ENCODE data around the gene POLR3G. TPM values are rescaled to one million over a fixed set of nuclear protein-coding genes. Genes with fewer than 3 reads are reported as not detected.
A peak's percentile ranks its signal among the peaks of the same experiment; 100 is the strongest.

POLR3G gene
- total RNA-seq, 3 donors from 2014 or later = 0.64 to 1.5 (median 1.3) TPM

DNA sequence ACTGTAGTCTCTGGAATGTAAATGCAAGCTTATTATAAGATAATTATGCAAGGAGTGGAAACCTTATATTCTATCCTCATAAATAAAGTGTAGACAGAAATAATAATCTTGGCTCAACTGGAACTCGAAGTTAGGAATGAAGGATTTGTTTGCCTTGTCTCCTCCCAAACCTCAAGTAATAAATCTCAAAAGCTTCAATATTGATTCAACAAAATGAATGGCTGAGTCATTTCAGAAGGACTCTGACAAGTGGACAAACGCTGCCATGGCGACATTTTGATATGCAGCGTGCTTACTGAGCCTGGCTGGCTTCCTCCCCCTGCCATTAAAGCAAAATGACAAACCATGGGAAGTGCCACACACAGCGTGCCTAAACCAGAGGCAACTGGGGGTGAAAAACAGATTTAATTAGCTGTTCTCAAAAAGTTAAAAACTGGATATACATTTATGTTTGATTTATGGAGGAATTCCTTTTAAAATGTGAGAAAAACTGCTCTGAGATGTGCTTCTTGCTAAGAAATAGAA, 73.5 kb downstream of the POLR3G start:
- Histone ChIP-seq H3K4me3 (no peak overlapping the region), H3K4me1 (ENCODE audit: low read depth) (no peaks in the 10 kb centered on the region), H3K9me3 (no peaks in the 10 kb centered on the region), H3K36me3 (ENCODE audit: low read depth) (no peaks in the 10 kb centered on the region)
- ATAC-seq (peak; percentile 98), DNase-seq (peak; percentile 61 to 79 (median 65))
- intact Hi-C loops (cut with DNase I, micrococcal nuclease) = no loop called here
- TF ChIP-seq CTCF (IDR thresholded peaks at IDR 0.05) = no peak

- ATAC-seq (no peak), DNase-seq (no peak)
- Histone ChIP-seq H3K4me1 (ENCODE audit: low read depth) (no peaks in the 10 kb centered on the region), H3K36me3 (ENCODE audit: low read depth) (no peaks in the 10 kb centered on the region), H3K9me3 (no peaks in the 10 kb centered on the region), H3K4me3 (no peak overlapping the region)
- TF ChIP-seq CTCF (IDR thresholded peaks at IDR 0.05) = no peak
- intact Hi-C loops (cut with DNase I, micrococcal nuclease) = no loop called here
Observed at GRCh38 chr5:90549223-90549622, 74.6 kb downstream of the POLR3G start.

DNA sequence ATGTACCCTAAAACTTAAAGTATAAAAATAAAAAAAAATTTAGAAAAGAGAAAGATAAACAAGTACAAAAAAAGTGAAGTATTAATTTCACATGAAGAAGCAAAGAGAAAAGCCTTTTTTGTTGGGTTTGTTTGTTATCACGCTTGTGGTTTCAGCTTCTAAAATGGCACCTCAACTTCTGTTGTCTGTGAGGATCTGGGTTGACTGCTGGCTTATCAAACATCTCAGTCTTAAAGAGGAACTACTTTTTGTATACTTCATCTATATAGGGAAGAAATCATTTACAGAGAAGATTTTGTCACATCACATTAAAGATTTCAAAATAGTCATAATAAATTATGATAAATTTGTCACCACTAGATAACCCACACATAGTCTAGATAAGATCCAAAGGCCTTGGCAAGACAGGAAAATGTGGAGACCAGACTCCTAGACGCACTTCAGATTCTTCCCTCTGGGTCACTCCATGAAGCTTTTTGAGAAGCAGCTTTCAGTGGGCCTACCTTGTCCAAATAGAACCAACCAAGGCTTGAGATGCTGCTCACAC, 75.1 kb downstream of the POLR3G start:
- Histone ChIP-seq H3K36me3 (ENCODE audit: low read depth) (no peaks in the 10 kb centered on the region), H3K4me1 (ENCODE audit: low read depth) (no peaks in the 10 kb centered on the region), H3K4me3 (no peak overlapping the region), H3K9me3 (no peaks in the 10 kb centered on the region)
- intact Hi-C loops (cut with DNase I, micrococcal nuclease) = no loop called here
- no peak for DNase-seq
- TF ChIP-seq CTCF (IDR thresholded peaks at IDR 0.05) = no peak
- no peak for ATAC-seq

- Histone ChIP-seq H3K4me3 (no peak overlapping the region), H3K36me3 (ENCODE audit: low read depth) (no peaks in the 10 kb centered on the region), H3K9me3 (no peaks in the 10 kb centered on the region), H3K4me1 (ENCODE audit: low read depth) (no peaks in the 10 kb centered on the region)
- DNase-seq (no peak), ATAC-seq (no peak)
- no peak for TF ChIP-seq CTCF (IDR thresholded peaks at IDR 0.05)
- intact Hi-C loops (cut with DNase I, micrococcal nuclease) = no loop called here
Observed at GRCh38 chr5:90550963-90551362, 76.3 kb downstream of the POLR3G start.

DNA sequence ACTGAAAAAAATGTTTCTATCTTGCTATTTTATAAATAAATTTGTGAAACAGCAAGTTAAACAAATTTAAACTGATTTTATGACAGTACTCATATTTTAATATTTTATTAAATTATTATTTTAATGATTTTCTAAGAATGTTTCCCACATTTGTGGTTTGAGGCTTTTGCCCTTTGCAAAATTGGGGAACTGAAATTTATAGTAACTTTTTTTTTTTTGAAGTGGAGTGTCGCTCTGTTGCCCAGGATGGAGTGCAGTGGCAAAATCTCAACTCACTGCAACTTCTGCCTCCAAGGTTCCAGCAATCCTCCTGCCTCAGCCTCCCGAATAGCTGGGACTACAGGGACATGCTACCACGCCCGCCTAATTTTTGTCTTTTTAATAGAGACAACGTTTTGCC, 76.7 kb downstream of the POLR3G start:
- intact Hi-C loops (cut with DNase I, micrococcal nuclease) = no loop called here
- Histone ChIP-seq H3K36me3 (ENCODE audit: low read depth) (no peaks in the 10 kb centered on the region), H3K4me1 (ENCODE audit: low read depth) (no peaks in the 10 kb centered on the region), H3K9me3 (no peaks in the 10 kb centered on the region), H3K4me3 (no peak overlapping the region)
- ATAC-seq = no peak
- DNase-seq = no peak
- no peak for TF ChIP-seq CTCF (IDR thresholded peaks at IDR 0.05)

DNA sequence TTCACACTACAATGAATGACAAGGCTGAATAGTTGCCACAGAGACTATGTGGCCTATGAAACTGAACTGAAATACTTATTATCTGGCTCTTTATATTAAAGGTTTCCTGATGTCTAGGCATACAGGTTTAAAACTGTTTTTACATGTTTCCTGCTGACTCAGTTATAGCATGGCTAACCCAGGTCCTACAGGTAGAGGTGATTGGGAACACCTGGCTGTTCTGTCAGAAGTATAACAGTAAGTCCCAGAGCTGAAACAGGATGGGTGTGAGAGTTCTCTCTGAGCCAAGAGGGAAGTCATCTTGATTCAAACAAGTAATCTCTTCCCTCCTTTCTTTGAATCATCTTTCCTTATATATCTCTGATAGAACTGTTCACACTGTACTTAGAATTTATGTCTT, 79.0 kb downstream of the POLR3G start:
- intact Hi-C loops (cut with DNase I, micrococcal nuclease) = no loop called here
- no peak for ATAC-seq

More for the DNA sequence above, 79.0 kb downstream of the POLR3G start:
- no peak for TF ChIP-seq CTCF (IDR thresholded peaks at IDR 0.05)
- Histone ChIP-seq H3K36me3 (ENCODE audit: low read depth) (no peaks in the 10 kb centered on the region), H3K4me3 (no peak overlapping the region), H3K9me3 (no peaks in the 10 kb centered on the region), H3K4me1 (ENCODE audit: low read depth) (no peaks in the 10 kb centered on the region)
- DNase-seq = no peak
